Ovary (tissue), 3 donors: Measurements from ENCODE around the gene RPS10.

Experiments used
- POLR2A ChIP-seq: fragments of 450-650 bp; IDR thresholded peaks from one replicate; pipeline ENCODE4 v1.6.1; 2017; ENCODE audit warnings: antibody characterized with exemption, mild to moderate bottlenecking, moderate library complexity
- TF ChIP-seq, protein P1 (sequence below), 3 donors: fragments of 450-650 bp in 2 of 3; fragments of 200-600 bp in 1 of 3; IDR thresholded peaks; one replicate each; pipeline versions ENCODE4 v1.5.1 to v1.8.0; 2016 to 2022; ENCODE audit warnings: antibody characterized with exemption in 3 of 3, mild to moderate bottlenecking in 1 of 3
- donor health status: DM: no; HTN: no; CAD: no.

DNA sequence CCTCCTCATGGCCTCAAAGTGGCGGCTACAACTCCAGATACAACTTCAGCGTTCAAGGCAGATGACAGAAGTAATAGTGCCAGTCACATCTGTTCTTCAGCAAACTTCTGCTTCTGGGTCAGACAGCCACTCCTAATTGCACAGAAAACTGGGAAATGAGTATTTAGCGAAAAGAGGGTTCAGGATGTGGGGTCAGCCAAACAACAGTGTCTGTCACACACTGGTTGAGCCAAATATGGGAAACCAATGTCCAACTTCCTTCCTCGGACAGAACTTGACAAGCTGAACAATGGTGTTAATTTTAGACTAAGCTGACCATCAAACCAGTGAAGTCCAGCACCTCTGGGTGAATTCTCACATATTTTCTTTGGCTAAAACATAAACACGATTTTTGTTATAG, 55.5 kb downstream of the RPS10 start:
- TF ChIP-seq POLR2A, result no peak
- TF ChIP-seq, protein P1, sequence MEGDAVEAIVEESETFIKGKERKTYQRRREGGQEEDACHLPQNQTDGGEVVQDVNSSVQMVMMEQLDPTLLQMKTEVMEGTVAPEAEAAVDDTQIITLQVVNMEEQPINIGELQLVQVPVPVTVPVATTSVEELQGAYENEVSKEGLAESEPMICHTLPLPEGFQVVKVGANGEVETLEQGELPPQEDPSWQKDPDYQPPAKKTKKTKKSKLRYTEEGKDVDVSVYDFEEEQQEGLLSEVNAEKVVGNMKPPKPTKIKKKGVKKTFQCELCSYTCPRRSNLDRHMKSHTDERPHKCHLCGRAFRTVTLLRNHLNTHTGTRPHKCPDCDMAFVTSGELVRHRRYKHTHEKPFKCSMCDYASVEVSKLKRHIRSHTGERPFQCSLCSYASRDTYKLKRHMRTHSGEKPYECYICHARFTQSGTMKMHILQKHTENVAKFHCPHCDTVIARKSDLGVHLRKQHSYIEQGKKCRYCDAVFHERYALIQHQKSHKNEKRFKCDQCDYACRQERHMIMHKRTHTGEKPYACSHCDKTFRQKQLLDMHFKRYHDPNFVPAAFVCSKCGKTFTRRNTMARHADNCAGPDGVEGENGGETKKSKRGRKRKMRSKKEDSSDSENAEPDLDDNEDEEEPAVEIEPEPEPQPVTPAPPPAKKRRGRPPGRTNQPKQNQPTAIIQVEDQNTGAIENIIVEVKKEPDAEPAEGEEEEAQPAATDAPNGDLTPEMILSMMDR (IDR thresholded peaks at IDR 0.05), result no peak
